ENCODE data around the gene HLA-C.
"Not testable (repeated sequence)": the region's sequence is repeated elsewhere in the genome, so short reads cannot be mapped to it uniquely, and the experiment has no call there.

Gene HLA-C

GRCh38 chr6:31252625-31253024 is 19.3 kb downstream of the HLA-C start:
- TF ChIP-seq ZNF274 (IDR thresholded peaks at IDR 0.05; ENCODE audit: low read depth, low read length), result no peak
- H3K4me3 ChIP-seq (ENCODE audit: low read length), result no peak overlapping the region

- no peak overlapping the region for H3K4me3 ChIP-seq (ENCODE audit: low read length)
- no peak for TF ChIP-seq ZNF274 (IDR thresholded peaks at IDR 0.05; ENCODE audit: low read depth, low read length)
Measured at GRCh38 chr6:31251261-31251660, 20.6 kb downstream of the HLA-C start.

DNA sequence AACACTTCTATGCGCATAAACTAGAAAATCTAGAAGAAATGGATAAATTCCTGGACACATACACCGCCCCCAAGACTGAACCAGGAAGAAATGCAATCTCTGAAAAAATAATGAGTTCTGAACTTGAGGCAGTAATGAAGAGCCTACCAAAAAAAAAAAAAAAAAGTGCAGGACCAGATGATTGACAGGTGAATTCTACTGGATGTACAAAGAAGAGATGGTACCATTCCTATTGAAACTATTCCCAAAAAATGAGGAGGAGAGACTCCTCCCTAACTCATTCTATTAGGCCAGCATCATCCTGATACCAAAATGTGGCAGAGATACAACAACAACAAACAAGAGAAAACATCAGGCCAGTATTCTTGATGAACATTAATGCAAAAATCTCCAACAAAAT is 22.7 kb downstream of the HLA-C start:
- TF ChIP-seq ZNF274 (IDR thresholded peaks at IDR 0.05; ENCODE audit: low read depth, low read length), result no peak
- no peak overlapping the region for H3K4me3 ChIP-seq (ENCODE audit: low read length)

- TF ChIP-seq ZNF274 (IDR thresholded peaks at IDR 0.05; ENCODE audit: low read depth, low read length), result no peak
- no peak overlapping the region for H3K4me3 ChIP-seq (ENCODE audit: low read length)
Measured at GRCh38 chr6:31247813-31248212, 24.1 kb downstream of the HLA-C start.

GRCh38 chr6:31246051-31246521 is 25.8 kb downstream of the HLA-C start:
- no peak for TF ChIP-seq ZNF274 (IDR thresholded peaks at IDR 0.05; ENCODE audit: low read depth, low read length)

GRCh38 chr6:31243508-31243907 is 28.4 kb downstream of the HLA-C start:
- H3K4me3 ChIP-seq (ENCODE audit: low read length), result no peak overlapping the region
- TF ChIP-seq ZNF274 (IDR thresholded peaks at IDR 0.05; ENCODE audit: low read depth, low read length), result no peak

More at GRCh38 chr6:31246051-31246521, 25.8 kb downstream of the HLA-C start:
- H3K4me3 ChIP-seq (ENCODE audit: low read length), result no peak overlapping the region

DNA sequence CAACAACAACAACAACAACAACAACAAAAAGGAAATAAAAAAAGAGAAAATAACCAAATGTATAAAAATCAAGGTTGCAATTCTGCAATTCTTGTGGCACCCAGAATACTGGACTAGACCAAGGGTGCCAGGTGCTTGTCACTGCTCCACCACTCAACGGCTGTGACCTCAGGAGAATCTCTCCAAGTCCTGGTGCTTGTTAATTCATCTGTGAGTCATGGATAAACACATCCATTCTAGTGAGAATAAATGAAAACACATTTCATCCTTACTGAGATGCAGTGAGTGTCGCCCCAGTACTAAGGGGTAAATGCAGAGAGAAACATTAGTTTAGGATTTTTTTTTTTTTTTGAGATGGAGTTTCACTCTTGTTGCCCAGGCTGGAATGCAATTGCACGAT is 32.0 kb downstream of the HLA-C start:
- H3K4me3 ChIP-seq (ENCODE audit: low read length), result no peak overlapping the region
- TF ChIP-seq ZNF274 (IDR thresholded peaks at IDR 0.05; ENCODE audit: low read depth, low read length), result no peak

- not testable (repeated sequence) for H3K4me3 ChIP-seq (ENCODE audit: low read length)
Measured at GRCh38 chr6:31234101-31234500, 37.8 kb downstream of the HLA-C start.

GRCh38 chr6:31228476-31228875 is 43.4 kb downstream of the HLA-C start:
- no peak overlapping the region for H3K4me3 ChIP-seq (ENCODE audit: low read length)
- no peak for TF ChIP-seq ZNF274 (IDR thresholded peaks at IDR 0.05; ENCODE audit: low read depth, low read length)

GRCh38 chr6:31227143-31227542 is 44.7 kb downstream of the HLA-C start:
- no peak for TF ChIP-seq ZNF274 (IDR thresholded peaks at IDR 0.05; ENCODE audit: low read depth, low read length)
- H3K4me3 ChIP-seq (ENCODE audit: low read length), result no peak overlapping the region

- TF ChIP-seq ZNF274 (IDR thresholded peaks at IDR 0.05; ENCODE audit: low read depth, low read length), result no peak
- H3K4me3 ChIP-seq (ENCODE audit: low read length), result no peak overlapping the region
Measured at GRCh38 chr6:31225735-31226134, 46.2 kb downstream of the HLA-C start.

- H3K4me3 ChIP-seq (ENCODE audit: low read length), result no peak overlapping the region
- no peak for TF ChIP-seq ZNF274 (IDR thresholded peaks at IDR 0.05; ENCODE audit: low read depth, low read length)
Measured at GRCh38 chr6:31222496-31222895, 49.4 kb downstream of the HLA-C start.
